SK-N-SH (cell line): ENCODE data around the gene SBNO1.

ENCODE experiments used
- EP300 ChIP-seq, 2 experiments: IDR thresholded peaks; 2 replicates each; pipeline versions ENCODE4 v1.4.0 to v1.6.1; 2012; ENCODE audit warnings: borderline replicate concordance in 1 of 2, low read depth in 1 of 2, low read length in 1 of 2
- NRF1 ChIP-seq: IDR thresholded peaks from 2 replicates; pipeline ENCODE4 v1.6.1; 2012; ENCODE audit warnings: low read depth, mild to moderate bottlenecking, low read length
- RXRA ChIP-seq: IDR thresholded peaks from 2 replicates; pipeline ENCODE4 v1.4.0; 2012; ENCODE audit warnings: low read depth, mild to moderate bottlenecking, borderline replicate concordance
- TAF1 ChIP-seq: IDR thresholded peaks from 2 replicates; pipeline ENCODE4 v1.6.1; 2012; ENCODE audit warnings: low read depth, mild to moderate bottlenecking, low read length, moderate library complexity, borderline replicate concordance
- YY1 ChIP-seq: IDR thresholded peaks from 2 replicates; pipeline ENCODE4 v1.4.0; 2012; ENCODE audit warnings: low read depth, mild to moderate bottlenecking
- TF ChIP-seq, protein P1 (sequence below): fragments of 200-600 bp; sonication (generic); IDR thresholded peaks from 2 replicates; pipeline ENCODE4 v1.6.1; 2017; ENCODE audit warnings: antibody characterized with exemption, mild to moderate bottlenecking, moderate library complexity
- TF ChIP-seq, protein P2 (sequence below): fragments of 150-350 bp; IDR thresholded peaks from 2 replicates; pipeline ENCODE4 v1.6.1; 2017; ENCODE audit warnings: antibody characterized with exemption, low read length, low read depth, borderline replicate concordance
- TF ChIP-seq, protein P3 (sequence below): fragments of 150-350 bp; IDR thresholded peaks from 2 replicates; pipeline ENCODE4 v1.6.1; 2016; ENCODE audit warnings: mild to moderate bottlenecking, low read depth, low read length

DNA sequence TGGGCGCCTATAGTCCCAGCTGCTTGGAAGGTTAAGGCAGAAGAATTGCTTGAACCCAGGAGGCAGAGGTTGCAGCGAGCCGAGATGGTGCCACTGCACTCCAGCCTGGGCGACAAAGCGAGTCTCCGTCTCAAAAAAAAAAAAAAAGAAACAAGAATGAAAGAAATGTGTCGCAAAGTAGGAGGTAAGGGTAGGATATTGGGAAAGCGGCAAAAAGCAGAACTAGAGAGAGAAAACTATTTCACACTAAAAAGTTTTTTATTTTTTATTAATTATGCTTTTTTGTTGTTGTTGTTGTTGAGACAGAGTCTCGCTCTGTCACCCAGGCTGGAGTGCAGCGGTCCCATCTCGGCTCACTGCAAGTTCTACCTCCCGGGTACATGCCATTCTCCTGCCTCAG lies 17.7 kb downstream of the SBNO1 start:
- TF ChIP-seq YY1 (no peak), EP300 (IDR thresholded peaks at IDR 0.05; ENCODE audit: borderline replicate concordance in 1 of 2, low read depth in 1 of 2, low read length in 1 of 2) (no peak), RXRA (no peak), TAF1 (no peak), NRF1 (no peak)
- TF ChIP-seq, protein P1, sequence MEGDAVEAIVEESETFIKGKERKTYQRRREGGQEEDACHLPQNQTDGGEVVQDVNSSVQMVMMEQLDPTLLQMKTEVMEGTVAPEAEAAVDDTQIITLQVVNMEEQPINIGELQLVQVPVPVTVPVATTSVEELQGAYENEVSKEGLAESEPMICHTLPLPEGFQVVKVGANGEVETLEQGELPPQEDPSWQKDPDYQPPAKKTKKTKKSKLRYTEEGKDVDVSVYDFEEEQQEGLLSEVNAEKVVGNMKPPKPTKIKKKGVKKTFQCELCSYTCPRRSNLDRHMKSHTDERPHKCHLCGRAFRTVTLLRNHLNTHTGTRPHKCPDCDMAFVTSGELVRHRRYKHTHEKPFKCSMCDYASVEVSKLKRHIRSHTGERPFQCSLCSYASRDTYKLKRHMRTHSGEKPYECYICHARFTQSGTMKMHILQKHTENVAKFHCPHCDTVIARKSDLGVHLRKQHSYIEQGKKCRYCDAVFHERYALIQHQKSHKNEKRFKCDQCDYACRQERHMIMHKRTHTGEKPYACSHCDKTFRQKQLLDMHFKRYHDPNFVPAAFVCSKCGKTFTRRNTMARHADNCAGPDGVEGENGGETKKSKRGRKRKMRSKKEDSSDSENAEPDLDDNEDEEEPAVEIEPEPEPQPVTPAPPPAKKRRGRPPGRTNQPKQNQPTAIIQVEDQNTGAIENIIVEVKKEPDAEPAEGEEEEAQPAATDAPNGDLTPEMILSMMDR: no peak
- TF ChIP-seq, protein P2, sequence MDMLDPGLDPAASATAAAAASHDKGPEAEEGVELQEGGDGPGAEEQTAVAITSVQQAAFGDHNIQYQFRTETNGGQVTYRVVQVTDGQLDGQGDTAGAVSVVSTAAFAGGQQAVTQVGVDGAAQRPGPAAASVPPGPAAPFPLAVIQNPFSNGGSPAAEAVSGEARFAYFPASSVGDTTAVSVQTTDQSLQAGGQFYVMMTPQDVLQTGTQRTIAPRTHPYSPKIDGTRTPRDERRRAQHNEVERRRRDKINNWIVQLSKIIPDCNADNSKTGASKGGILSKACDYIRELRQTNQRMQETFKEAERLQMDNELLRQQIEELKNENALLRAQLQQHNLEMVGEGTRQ: no peak
- TF ChIP-seq, protein P3, sequence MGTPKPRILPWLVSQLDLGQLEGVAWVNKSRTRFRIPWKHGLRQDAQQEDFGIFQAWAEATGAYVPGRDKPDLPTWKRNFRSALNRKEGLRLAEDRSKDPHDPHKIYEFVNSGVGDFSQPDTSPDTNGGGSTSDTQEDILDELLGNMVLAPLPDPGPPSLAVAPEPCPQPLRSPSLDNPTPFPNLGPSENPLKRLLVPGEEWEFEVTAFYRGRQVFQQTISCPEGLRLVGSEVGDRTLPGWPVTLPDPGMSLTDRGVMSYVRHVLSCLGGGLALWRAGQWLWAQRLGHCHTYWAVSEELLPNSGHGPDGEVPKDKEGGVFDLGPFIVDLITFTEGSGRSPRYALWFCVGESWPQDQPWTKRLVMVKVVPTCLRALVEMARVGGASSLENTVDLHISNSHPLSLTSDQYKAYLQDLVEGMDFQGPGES: no peak
